GM10266 (cell line): Measurements from ENCODE around the gene NKAIN4.

ENCODE experiments used
- DNase-seq: peaks from one replicate; pipeline ENCODE4 v3.0.0; 2012; ENCODE audit errors: extremely low spot score
- TF ChIP-seq, protein P1 (sequence below): IDR thresholded peaks from 2 replicates; pipeline ENCODE4 v1.5.1; 2012; ENCODE audit warnings: mild to moderate bottlenecking, low read depth; ENCODE audit not compliant: control insufficient read depth, insufficient read depth; ENCODE audit errors: missing control alignments

NKAIN4 gene

DNA sequence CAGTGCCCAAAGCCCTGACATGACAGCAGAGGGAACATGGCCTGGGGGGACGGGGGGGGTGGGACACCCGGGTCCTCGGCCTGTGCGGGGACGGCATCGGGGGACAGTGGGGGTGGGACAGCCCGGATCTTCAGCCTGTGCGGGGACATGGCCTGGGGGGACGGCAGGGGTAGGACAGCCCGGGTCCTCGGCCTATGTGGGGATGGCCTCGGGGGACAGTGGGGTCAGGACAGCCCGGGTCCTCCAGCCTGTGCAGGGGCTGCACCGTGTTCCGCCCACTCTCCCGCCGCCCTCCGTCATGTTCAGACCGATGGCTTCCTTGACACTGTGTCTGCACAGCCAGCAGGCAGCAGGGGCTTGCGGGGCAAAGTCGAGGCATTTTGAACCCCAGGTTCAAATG is 11.5 kb downstream of the NKAIN4 start:
- DNase-seq: no peak
- TF ChIP-seq, protein P1, sequence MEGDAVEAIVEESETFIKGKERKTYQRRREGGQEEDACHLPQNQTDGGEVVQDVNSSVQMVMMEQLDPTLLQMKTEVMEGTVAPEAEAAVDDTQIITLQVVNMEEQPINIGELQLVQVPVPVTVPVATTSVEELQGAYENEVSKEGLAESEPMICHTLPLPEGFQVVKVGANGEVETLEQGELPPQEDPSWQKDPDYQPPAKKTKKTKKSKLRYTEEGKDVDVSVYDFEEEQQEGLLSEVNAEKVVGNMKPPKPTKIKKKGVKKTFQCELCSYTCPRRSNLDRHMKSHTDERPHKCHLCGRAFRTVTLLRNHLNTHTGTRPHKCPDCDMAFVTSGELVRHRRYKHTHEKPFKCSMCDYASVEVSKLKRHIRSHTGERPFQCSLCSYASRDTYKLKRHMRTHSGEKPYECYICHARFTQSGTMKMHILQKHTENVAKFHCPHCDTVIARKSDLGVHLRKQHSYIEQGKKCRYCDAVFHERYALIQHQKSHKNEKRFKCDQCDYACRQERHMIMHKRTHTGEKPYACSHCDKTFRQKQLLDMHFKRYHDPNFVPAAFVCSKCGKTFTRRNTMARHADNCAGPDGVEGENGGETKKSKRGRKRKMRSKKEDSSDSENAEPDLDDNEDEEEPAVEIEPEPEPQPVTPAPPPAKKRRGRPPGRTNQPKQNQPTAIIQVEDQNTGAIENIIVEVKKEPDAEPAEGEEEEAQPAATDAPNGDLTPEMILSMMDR: no peak

DNA sequence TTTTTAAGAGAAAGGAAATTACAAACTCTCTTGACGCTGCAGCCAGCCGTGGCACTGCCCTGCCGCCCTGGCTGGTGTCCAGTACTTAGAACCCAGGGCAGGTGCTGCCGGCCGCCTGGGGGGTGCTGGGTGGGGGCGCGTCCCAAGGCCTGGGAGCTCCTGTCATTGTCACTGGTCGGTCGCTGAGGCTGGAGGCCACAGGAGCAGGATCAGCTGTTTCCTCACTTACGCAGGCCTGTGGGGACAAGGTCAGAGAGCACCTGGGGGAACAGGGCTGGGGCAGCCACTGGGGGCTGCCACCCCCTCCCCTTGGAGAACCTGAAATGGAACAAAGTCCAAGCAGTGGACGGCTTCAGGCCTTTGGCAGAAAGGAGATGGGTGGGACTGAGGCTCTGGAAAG is 13.0 kb downstream of the NKAIN4 start:
- no peak for DNase-seq
- TF ChIP-seq, protein P1: no peak

GRCh38 chr20:63240004-63240403 is 14.3 kb downstream of the NKAIN4 start:
- TF ChIP-seq, protein P1: no peak
- no peak for DNase-seq

GRCh38 chr20:63239431-63239830 is 14.8 kb downstream of the NKAIN4 start:
- DNase-seq: no peak
- TF ChIP-seq, protein P1: no peak

DNA sequence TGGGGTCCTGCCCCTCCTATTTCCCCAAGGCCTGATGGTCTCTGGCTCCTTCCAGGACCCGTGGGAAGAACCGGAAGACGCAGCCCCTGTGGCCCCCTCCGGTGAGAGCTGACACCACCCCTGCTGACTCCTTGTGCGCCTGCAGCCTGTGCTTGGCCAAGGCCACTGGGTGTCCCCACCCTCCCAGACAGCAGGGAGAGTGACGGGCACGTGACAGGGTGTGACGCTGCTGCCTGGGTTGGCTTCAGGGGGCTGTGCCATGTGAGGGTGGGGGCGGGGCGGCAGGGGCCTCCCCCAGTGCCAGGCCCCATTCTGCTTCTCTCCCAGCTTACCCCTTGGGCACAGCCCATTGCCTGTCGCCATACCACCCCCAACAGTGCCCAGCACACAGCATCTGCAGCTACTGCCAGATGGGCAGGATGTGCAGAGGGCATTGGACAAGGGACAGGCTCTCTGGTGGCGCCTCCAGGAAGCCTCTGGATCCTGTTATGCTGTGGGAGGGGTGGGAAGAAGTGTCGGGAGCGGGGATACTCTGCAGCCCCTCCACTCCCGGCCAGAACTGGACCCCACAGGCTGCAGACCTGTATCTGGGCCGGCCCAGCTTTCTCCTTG is 15.6 kb downstream of the NKAIN4 start:
- DNase-seq: no peak
- TF ChIP-seq, protein P1: peak; percentile 41

- TF ChIP-seq, protein P1: no peak
- DNase-seq: no peak
Measured at GRCh38 chr20:63238031-63238430, 16.2 kb downstream of the NKAIN4 start.

GRCh38 chr20:63236116-63236837 is 18.0 kb downstream of the NKAIN4 start:
- TF ChIP-seq, protein P1: no peak
- no peak for DNase-seq
